Neuronal stem cell (in vitro differentiated cells): ENCODE results near the gene ETFRF1.

Experiments used
- DNase-seq: peaks from one replicate; pipeline ENCODE4 v3.0.0-alpha.2; 2013; ENCODE audit warnings: low spot score
- H2AFZ ChIP-seq: one replicate; pipeline ENCODE4 v1.6.1; 2013; ENCODE audit warnings: mild to moderate bottlenecking, low read length, inconsistent platforms
- H2AK5ac ChIP-seq: 2 replicates; pipeline ENCODE4 v1.6.1; 2013; ENCODE audit warnings: low read depth, mild to moderate bottlenecking, inconsistent platforms, low read length, moderate library complexity, mixed read lengths
- H2BK120ac ChIP-seq: 2 replicates; pipeline ENCODE4 v1.6.1; 2013; ENCODE audit warnings: low read depth, mild to moderate bottlenecking, inconsistent platforms, low read length, moderate library complexity, mixed read lengths
- H2BK12ac ChIP-seq: one replicate; pipeline ENCODE4 v1.6.1; 2013; ENCODE audit warnings: low read length, inconsistent platforms
- H2BK15ac ChIP-seq: 2 replicates; pipeline ENCODE4 v1.6.1; 2013; ENCODE audit warnings: mild to moderate bottlenecking, low read length, inconsistent platforms, mixed read lengths
- H2BK5ac ChIP-seq: one replicate; pipeline ENCODE4 v1.6.1; 2013; ENCODE audit warnings: inconsistent platforms, mild to moderate bottlenecking, low read length, moderate library complexity
- H3K14ac ChIP-seq: one replicate; pipeline ENCODE4 v1.6.1; 2013; ENCODE audit warnings: low read length, inconsistent platforms
- H3K18ac ChIP-seq: 2 replicates; pipeline ENCODE4 v1.6.1; 2013; ENCODE audit warnings: low read length, inconsistent platforms
- H3K23ac ChIP-seq: 2 replicates; pipeline ENCODE4 v1.6.1; 2013; ENCODE audit warnings: low read depth, mild to moderate bottlenecking, mixed read lengths, low read length, inconsistent platforms; ENCODE audit not compliant: poor library complexity
- H3K27ac ChIP-seq: replicated peaks from 3 replicates; pipeline ENCODE4 v1.5.1; 2013; ENCODE audit warnings: low read length, inconsistent platforms
- H3K27me3 ChIP-seq, 3 experiments: 2 replicates each; pipeline ENCODE4 v1.6.1; 2013; ENCODE audit warnings: low read length in 3 of 3, mild to moderate bottlenecking in 2 of 3, inconsistent platforms in 1 of 3, low read depth in 1 of 3, mixed read lengths in 1 of 3, moderate library complexity in 1 of 3; ENCODE audit not compliant: control insufficient read depth in 3 of 3, insufficient read depth in 3 of 3
- H3K36me3 ChIP-seq, 2 donors: replicated peaks in 1 of 2; 2 replicates each; pipeline ENCODE4 v1.6.1; 2013; ENCODE audit warnings: low read length in 2 of 2; ENCODE audit not compliant: control insufficient read depth in 2 of 2, insufficient read depth in 2 of 2
- H3K4ac ChIP-seq: 2 replicates; pipeline ENCODE4 v1.6.1; 2013; ENCODE audit warnings: inconsistent platforms, mild to moderate bottlenecking, low read length, moderate library complexity
- H3K4me1 ChIP-seq, 2 donors: 1 replicate in 1 of 2; 2 replicates in 1 of 2; pipeline ENCODE4 v1.6.1; 2013; ENCODE audit warnings: low read length in 2 of 2, low read depth in 1 of 2; ENCODE audit not compliant: control insufficient read depth in 2 of 2, insufficient read depth in 1 of 2
- H3K4me2 ChIP-seq: one replicate; pipeline ENCODE4 v1.6.1; 2013; ENCODE audit warnings: mild to moderate bottlenecking, low read length, inconsistent platforms; ENCODE audit not compliant: insufficient read depth, poor library complexity, severe bottlenecking
- H3K4me3 ChIP-seq, 2 donors: 2 replicates each; pipeline ENCODE4 v1.5.1; 2013; ENCODE audit warnings: low read length in 2 of 2, mild to moderate bottlenecking in 2 of 2, inconsistent platforms in 1 of 2, moderate library complexity in 1 of 2
- H3K79me1 ChIP-seq: one replicate; pipeline ENCODE4 v1.6.1; 2013; ENCODE audit warnings: low read depth, mild to moderate bottlenecking, inconsistent platforms, low read length, moderate library complexity
- H3K9ac ChIP-seq: one replicate; pipeline ENCODE4 v1.6.1; 2013; ENCODE audit warnings: mild to moderate bottlenecking, low read depth, low read length, inconsistent platforms; ENCODE audit not compliant: poor library complexity
- H3K9me3 ChIP-seq, 2 donors: replicated peaks in 1 of 2; 2 replicates each; pipeline versions ENCODE3 to v1.6.1; 2013; ENCODE audit warnings: low read length in 2 of 2, mild to moderate bottlenecking in 2 of 2, inconsistent platforms in 1 of 2, low read depth in 1 of 2, mixed read lengths in 1 of 2, moderate library complexity in 1 of 2; ENCODE audit not compliant: control insufficient read depth in 2 of 2, insufficient read depth in 1 of 2
- H4K8ac ChIP-seq: one replicate; pipeline ENCODE4 v1.6.1; 2013; ENCODE audit warnings: low read depth, mild to moderate bottlenecking, inconsistent platforms, low read length, moderate library complexity
- H4K91ac ChIP-seq: one replicate; pipeline ENCODE4 v1.6.1; 2013; ENCODE audit warnings: low read length, low read depth, mild to moderate bottlenecking, inconsistent platforms; ENCODE audit not compliant: poor library complexity
- WGBS, 2 donors: extraction: QIAGEN DNeasy Blood & Tissue Kit; methylation state at CpG; one replicate each; pipeline ENCODE4 v1.1.7; 2013; ENCODE audit warnings: missing lambda C conversion rate in 2 of 2, mixed read lengths in 1 of 2; ENCODE audit not compliant: insufficient read length in 2 of 2, insufficient replicate concordance in 1 of 2; ENCODE audit errors: extremely low coverage in 2 of 2; 5-methylcytosine and 5-hydroxymethylcytosine counted together

The ETFRF1 gene

DNA sequence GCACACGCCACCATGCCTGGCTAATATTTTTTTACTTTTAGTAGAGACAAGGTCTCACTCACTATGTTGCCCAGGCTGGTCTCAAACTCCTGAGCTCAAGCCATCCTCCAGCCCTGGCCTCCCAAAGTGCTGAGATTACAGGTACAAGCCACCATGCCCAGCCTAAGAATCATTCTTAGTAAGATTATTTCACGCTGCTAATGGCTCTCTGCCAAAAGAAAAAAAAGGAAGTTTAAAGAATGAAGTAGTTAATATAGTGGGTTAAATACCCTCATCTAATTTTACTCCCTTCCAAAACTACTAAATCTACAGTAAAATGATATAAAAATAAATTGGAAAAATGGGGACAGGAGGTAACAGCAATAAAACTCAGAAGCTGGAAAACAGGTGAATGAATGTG, 2.6 kb downstream of the ETFRF1 start:
- H3K27me3 ChIP-seq: no peaks in the 10 kb centered on the region
- H3K27ac ChIP-seq: no peak overlapping the region
- no peaks in the 10 kb centered on the region for H3K79me1 ChIP-seq
- no peak overlapping the region for H3K18ac ChIP-seq
- H3K4me3 ChIP-seq: no peak overlapping the region
- no peak overlapping the region for H3K14ac ChIP-seq
- DNase-seq: no peak
- H3K36me3 ChIP-seq: no peaks in the 10 kb centered on the region
- no peak overlapping the region for H4K91ac ChIP-seq
- H2BK5ac ChIP-seq: no peak overlapping the region
- no peak overlapping the region for H3K4me2 ChIP-seq
- no peak overlapping the region for H2AFZ ChIP-seq
- H3K9me3 ChIP-seq: no peaks in the 10 kb centered on the region
- H2BK12ac ChIP-seq: no peak overlapping the region
- peaks cover 1 to 3% of the 10 kb centered on the region in 2 donors for H3K4me1 ChIP-seq
- H4K8ac ChIP-seq: no peak overlapping the region
- H3K23ac ChIP-seq: no peak overlapping the region
- H2AK5ac ChIP-seq: no peak overlapping the region
- H3K9ac ChIP-seq: no peak overlapping the region
- H2BK120ac ChIP-seq: no peak overlapping the region
- WGBS, 2 donors: no CpG with 5 or more reads among the region's 2 CpGs
- H3K4ac ChIP-seq: no peak overlapping the region
- H2BK15ac ChIP-seq: no peak overlapping the region

DNA sequence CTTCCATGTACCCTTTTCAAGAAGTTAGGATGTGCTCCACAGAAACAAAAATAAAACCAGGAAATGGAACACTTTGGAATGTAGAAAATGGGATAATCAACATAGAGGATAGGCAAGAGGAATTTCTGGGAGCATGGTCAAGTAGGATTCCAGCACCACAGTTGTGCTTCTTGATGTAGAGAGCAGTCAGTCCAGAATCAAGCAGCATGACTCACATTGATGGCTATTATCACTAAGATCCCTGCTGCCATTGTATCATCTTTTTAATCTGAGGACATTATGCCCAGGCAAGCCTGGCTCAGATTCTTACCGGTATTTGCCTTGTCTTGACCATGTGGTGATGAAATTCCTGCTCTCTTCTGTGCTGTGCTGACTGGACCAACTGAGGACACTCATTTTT, 5.7 kb downstream of the ETFRF1 start:
- Histone ChIP-seq H3K4ac (no peak overlapping the region), H3K4me1 (no peaks in the 10 kb centered on the region), H3K36me3 (peaks cover 0 to 19% of the 10 kb centered on the region in 2 donors), H3K79me1 (no peaks in the 10 kb centered on the region), H3K9ac (no peak overlapping the region), H3K27me3 (no peaks in the 10 kb centered on the region), H3K4me3 (no peak overlapping the region), H2BK120ac (no peak overlapping the region), H2AK5ac (no peak overlapping the region), H2BK15ac (no peak overlapping the region), H2BK12ac (no peak overlapping the region), H2AFZ (no peak overlapping the region), H3K9me3 (no peaks in the 10 kb centered on the region), H4K91ac (no peak overlapping the region), H3K18ac (no peak overlapping the region), H2BK5ac (no peak overlapping the region), H3K4me2 (no peak overlapping the region), H3K14ac (no peak overlapping the region), H3K27ac (no peak overlapping the region), H3K23ac (no peak overlapping the region), H4K8ac (no peak overlapping the region)
- no CpG with 5 or more reads among the region's 1 CpG for WGBS, 2 donors
- no peak for DNase-seq

DNA sequence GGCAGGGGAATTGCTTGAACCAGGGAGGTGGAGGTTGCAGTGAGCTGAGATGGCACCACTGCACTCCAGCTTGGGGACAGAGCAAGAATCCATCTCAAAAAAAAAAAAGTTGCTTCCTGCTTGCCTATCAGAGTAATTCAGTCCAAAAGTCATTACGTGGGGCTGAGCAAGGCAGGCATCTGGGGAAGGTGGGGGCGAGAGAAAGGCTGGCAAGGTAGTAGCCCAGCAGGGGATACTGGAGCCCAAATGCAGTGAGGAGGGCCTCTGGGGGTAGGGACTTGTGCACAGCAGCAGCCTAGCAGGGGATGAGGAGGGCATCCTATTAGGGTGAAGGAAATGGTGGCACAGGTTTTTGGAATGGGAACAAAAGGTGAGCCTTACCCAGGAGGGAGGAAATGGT, 7.1 kb downstream of the ETFRF1 start:
- H3K9ac ChIP-seq: no peak overlapping the region
- no peak overlapping the region for H4K91ac ChIP-seq
- no peak overlapping the region for H3K4me2 ChIP-seq
- no peak overlapping the region for H2BK120ac ChIP-seq
- no peak overlapping the region for H3K18ac ChIP-seq
- no peaks in the 10 kb centered on the region for H3K79me1 ChIP-seq
- DNase-seq: no peak
- no peaks in the 10 kb centered on the region for H3K9me3 ChIP-seq
- no peak overlapping the region for H2BK15ac ChIP-seq
- H3K14ac ChIP-seq: no peak overlapping the region
- WGBS, 2 donors: no CpG with 5 or more reads among the region's 2 CpGs
- H2AK5ac ChIP-seq: no peak overlapping the region
- H3K4me3 ChIP-seq: no peak overlapping the region
- no peaks in the 10 kb centered on the region for H3K27me3 ChIP-seq
- H2BK5ac ChIP-seq: no peak overlapping the region
- H3K4ac ChIP-seq: no peak overlapping the region
- H3K27ac ChIP-seq: no peak overlapping the region
- no peak overlapping the region for H3K23ac ChIP-seq
- H2AFZ ChIP-seq: no peak overlapping the region
- H3K4me1 ChIP-seq: no peaks in the 10 kb centered on the region
- no peak overlapping the region for H4K8ac ChIP-seq
- peaks cover 3 to 33% of the 10 kb centered on the region in 2 donors for H3K36me3 ChIP-seq
- no peak overlapping the region for H2BK12ac ChIP-seq

DNA sequence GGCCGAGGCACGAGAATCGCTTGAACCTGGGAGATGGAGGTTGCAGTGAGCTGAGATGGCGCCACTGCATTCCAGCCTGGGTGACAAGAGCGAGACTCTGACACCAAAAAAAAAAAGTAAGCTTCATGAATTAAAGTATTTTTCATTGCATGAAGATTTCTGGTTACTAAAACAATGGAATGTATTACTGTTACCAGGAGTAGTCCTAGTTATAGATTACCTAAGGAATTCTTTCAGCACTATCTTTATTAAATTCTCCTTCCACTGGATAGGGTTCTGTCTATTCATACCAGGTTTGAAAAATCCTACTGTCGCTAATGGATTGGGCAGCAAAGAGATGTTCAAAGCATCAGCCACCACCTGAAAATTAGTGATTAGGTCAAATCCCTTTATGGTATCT, 12.4 kb downstream of the ETFRF1 start:
- no peak for DNase-seq
- Histone ChIP-seq H3K18ac (no peak overlapping the region), H3K27ac (no peak overlapping the region), H2BK5ac (no peak overlapping the region), H4K8ac (no peak overlapping the region), H3K14ac (no peak overlapping the region), H3K4ac (no peak overlapping the region), H3K4me3 (no peak overlapping the region), H3K9ac (no peak overlapping the region), H2AK5ac (no peak overlapping the region), H2BK120ac (no peak overlapping the region), H3K4me1 (no peaks in the 10 kb centered on the region), H3K23ac (no peak overlapping the region), H4K91ac (no peak overlapping the region), H2BK12ac (no peak overlapping the region), H3K27me3 (no peaks in the 10 kb centered on the region), H3K36me3 (peaks cover 3 to 68% of the 10 kb centered on the region in 2 donors), H2BK15ac (no peak overlapping the region), H3K4me2 (no peak overlapping the region), H3K79me1 (no peaks in the 10 kb centered on the region), H3K9me3 (no peaks in the 10 kb centered on the region), H2AFZ (no peak overlapping the region)
- WGBS, 2 donors: no CpG with 5 or more reads among the region's 6 CpGs
